K562 (cell line): ENCODE measurements around the gene RUNDC3A. TPM values are rescaled to one million over a fixed set of nuclear protein-coding genes. Genes with fewer than 3 reads are reported as not detected.

Source experiments
- FIP1L1 ChIP-seq: fragments of 200-400 bp; formaldehyde crosslinking; IDR thresholded peaks from 2 replicates; pipeline ENCODE4 v1.6.1; 2018; ENCODE audit warnings: mild to moderate bottlenecking, low read depth, low read length; ENCODE audit not compliant: poor library complexity, severe bottlenecking
- NRF1 ChIP-seq, 2 experiments: fragments of 450-650 bp; IDR thresholded peaks in 1 of 2; conservative IDR thresholded peaks in 1 of 2; 2 replicates each; pipeline ENCODE4 v1.6.1; 2014; ENCODE audit warnings: mild to moderate bottlenecking in 2 of 2
- PHF20 ChIP-seq: fragments of 450-650 bp; IDR thresholded peaks from 2 replicates; pipeline ENCODE4 v1.6.1; 2018; ENCODE audit not compliant: partially characterized antibody
- SP1 ChIP-seq: sonication (generic); formaldehyde crosslinking; IDR thresholded peaks from 2 replicates; pipeline ENCODE4 v1.8.1; 2022; ENCODE audit warnings: mild to moderate bottlenecking, missing genetic modification reagents
- polyA plus RNA-seq, 8 experiments: library from polyadenylated mRNA; depleted of rRNA in 4 of 8; stranded (reverse) in 5 of 8; unstranded in 3 of 8; fragments of >200 nt; fragmentation: Nextera tagmentation in 2 of 8; fragmentation: Illumina TruSeq in 1 of 8; extraction: Ambion mirVana in 2 of 8; extraction: Trizol in 1 of 8; gene quantifications; 2 replicates each; pipeline versions ENCODE4 v1.2.1 to v1.2.3, GENCODE V29; 2011 to 2014; ENCODE audit warnings: inconsistent platforms in 1 of 8, missing spikeins in 1 of 8
- total RNA-seq, 7 experiments: library from RNA; depleted of rRNA in 6 of 7; stranded (reverse); fragments of >200 nt in 6 of 7; fragmentation: Illumina TruSeq in 2 of 7; extraction: Trizol in 2 of 7; gene quantifications; 2 replicates each; pipeline versions ENCODE4 v1.2.1 to v1.2.3, GENCODE V29; 2011 to 2021; ENCODE audit warnings: low replicate concordance in 1 of 7
- TF ChIP-seq, protein P1 (sequence below): sonication (generic); formaldehyde crosslinking; IDR thresholded peaks from 2 replicates; pipeline ENCODE4 v1.9.0; 2022; ENCODE audit warnings: mild to moderate bottlenecking, missing genetic modification reagents
- TF ChIP-seq, protein P2 (sequence below), 2 experiments: fragments of 450-650 bp; formaldehyde crosslinking in 1 of 2; IDR thresholded peaks; 2 replicates each; pipeline versions ENCODE4 v1.4.0 to v1.6.1; 2014 to 2020; ENCODE audit warnings: mild to moderate bottlenecking in 2 of 2, borderline replicate concordance in 1 of 2, low read depth in 1 of 2
- TF ChIP-seq, protein P3 (sequence below): fragments of 250-450 bp; sonication (Bioruptor Pico); IDR thresholded peaks from 2 replicates; pipeline ENCODE4 v1.5.0; 2021
- TF ChIP-seq, protein P4 (sequence below), 2 experiments: fragments of 450-650 bp; IDR thresholded peaks; 2 replicates each; pipeline ENCODE4 v1.6.1; 2016; ENCODE audit warnings: mild to moderate bottlenecking in 2 of 2, borderline replicate concordance in 1 of 2, low read depth in 1 of 2, moderate library complexity in 1 of 2

RUNDC3A gene
- total and polyA plus RNA-seq, 9 of the 15 experiments (the other 6 are each of a cell fraction or from before 2014, with no cell fraction given), result not detected

DNA sequence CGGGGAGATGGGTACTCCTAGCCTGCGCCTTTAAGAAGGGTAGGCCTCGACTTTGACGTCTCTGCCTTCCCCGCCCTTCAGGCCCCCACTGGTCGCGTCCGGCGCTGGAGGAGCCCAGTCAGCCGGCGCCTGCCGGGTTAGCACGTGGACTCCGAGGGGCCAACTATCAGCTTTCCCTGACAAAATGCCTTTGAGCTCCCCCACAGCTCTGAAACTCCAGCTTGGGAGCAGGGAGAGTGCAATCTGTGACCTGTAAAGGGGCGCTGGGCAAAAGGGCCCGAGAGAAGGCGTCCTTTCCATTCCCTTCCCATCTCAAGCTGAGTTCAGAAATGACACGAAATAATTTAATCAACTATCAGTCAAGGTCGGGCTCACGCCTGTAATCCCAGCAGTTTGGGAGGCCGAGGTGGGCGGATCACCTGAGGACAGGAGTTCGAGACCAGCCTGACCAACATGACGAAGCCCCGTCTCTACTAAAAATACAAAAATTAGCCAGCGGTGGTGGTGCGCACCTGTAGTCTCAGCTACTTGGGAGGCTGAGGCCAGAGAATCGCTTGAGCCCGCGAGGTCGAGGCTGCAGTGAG, 18.6 kb downstream of the RUNDC3A start (continued):
- TF ChIP-seq SP1 (CRISPR knock-in tag) (peak; percentile 75), FIP1L1 (no peak), PHF20 (peak; percentile 79), NRF1 (conservative IDR thresholded peaks at IDR 0.05 in 1 of 2, IDR thresholded peaks at IDR 0.05 in 1 of 2) (peak; percentile 28 to 44; a peak in 1 of 4 replicates)
- TF ChIP-seq, protein P1, sequence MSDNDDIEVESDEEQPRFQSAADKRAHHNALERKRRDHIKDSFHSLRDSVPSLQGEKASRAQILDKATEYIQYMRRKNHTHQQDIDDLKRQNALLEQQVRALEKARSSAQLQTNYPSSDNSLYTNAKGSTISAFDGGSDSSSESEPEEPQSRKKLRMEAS, result peak; percentile 97
- TF ChIP-seq, protein P2, sequence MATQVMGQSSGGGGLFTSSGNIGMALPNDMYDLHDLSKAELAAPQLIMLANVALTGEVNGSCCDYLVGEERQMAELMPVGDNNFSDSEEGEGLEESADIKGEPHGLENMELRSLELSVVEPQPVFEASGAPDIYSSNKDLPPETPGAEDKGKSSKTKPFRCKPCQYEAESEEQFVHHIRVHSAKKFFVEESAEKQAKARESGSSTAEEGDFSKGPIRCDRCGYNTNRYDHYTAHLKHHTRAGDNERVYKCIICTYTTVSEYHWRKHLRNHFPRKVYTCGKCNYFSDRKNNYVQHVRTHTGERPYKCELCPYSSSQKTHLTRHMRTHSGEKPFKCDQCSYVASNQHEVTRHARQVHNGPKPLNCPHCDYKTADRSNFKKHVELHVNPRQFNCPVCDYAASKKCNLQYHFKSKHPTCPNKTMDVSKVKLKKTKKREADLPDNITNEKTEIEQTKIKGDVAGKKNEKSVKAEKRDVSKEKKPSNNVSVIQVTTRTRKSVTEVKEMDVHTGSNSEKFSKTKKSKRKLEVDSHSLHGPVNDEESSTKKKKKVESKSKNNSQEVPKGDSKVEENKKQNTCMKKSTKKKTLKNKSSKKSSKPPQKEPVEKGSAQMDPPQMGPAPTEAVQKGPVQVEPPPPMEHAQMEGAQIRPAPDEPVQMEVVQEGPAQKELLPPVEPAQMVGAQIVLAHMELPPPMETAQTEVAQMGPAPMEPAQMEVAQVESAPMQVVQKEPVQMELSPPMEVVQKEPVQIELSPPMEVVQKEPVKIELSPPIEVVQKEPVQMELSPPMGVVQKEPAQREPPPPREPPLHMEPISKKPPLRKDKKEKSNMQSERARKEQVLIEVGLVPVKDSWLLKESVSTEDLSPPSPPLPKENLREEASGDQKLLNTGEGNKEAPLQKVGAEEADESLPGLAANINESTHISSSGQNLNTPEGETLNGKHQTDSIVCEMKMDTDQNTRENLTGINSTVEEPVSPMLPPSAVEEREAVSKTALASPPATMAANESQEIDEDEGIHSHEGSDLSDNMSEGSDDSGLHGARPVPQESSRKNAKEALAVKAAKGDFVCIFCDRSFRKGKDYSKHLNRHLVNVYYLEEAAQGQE (IDR thresholded peaks at IDR 0.05; ENCODE audit: borderline replicate concordance), result peak; percentile 85
- TF ChIP-seq, protein P2 (CRISPR knock-in tag; IDR thresholded peaks at IDR 0.05; ENCODE audit: low read depth), result no peak
- TF ChIP-seq, protein P3, sequence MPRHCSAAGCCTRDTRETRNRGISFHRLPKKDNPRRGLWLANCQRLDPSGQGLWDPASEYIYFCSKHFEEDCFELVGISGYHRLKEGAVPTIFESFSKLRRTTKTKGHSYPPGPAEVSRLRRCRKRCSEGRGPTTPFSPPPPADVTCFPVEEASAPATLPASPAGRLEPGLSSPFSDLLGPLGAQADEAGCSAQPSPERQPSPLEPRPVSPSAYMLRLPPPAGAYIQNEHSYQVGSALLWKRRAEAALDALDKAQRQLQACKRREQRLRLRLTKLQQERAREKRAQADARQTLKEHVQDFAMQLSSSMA (CRISPR knock-in tag), result no peak
- TF ChIP-seq, protein P4, sequence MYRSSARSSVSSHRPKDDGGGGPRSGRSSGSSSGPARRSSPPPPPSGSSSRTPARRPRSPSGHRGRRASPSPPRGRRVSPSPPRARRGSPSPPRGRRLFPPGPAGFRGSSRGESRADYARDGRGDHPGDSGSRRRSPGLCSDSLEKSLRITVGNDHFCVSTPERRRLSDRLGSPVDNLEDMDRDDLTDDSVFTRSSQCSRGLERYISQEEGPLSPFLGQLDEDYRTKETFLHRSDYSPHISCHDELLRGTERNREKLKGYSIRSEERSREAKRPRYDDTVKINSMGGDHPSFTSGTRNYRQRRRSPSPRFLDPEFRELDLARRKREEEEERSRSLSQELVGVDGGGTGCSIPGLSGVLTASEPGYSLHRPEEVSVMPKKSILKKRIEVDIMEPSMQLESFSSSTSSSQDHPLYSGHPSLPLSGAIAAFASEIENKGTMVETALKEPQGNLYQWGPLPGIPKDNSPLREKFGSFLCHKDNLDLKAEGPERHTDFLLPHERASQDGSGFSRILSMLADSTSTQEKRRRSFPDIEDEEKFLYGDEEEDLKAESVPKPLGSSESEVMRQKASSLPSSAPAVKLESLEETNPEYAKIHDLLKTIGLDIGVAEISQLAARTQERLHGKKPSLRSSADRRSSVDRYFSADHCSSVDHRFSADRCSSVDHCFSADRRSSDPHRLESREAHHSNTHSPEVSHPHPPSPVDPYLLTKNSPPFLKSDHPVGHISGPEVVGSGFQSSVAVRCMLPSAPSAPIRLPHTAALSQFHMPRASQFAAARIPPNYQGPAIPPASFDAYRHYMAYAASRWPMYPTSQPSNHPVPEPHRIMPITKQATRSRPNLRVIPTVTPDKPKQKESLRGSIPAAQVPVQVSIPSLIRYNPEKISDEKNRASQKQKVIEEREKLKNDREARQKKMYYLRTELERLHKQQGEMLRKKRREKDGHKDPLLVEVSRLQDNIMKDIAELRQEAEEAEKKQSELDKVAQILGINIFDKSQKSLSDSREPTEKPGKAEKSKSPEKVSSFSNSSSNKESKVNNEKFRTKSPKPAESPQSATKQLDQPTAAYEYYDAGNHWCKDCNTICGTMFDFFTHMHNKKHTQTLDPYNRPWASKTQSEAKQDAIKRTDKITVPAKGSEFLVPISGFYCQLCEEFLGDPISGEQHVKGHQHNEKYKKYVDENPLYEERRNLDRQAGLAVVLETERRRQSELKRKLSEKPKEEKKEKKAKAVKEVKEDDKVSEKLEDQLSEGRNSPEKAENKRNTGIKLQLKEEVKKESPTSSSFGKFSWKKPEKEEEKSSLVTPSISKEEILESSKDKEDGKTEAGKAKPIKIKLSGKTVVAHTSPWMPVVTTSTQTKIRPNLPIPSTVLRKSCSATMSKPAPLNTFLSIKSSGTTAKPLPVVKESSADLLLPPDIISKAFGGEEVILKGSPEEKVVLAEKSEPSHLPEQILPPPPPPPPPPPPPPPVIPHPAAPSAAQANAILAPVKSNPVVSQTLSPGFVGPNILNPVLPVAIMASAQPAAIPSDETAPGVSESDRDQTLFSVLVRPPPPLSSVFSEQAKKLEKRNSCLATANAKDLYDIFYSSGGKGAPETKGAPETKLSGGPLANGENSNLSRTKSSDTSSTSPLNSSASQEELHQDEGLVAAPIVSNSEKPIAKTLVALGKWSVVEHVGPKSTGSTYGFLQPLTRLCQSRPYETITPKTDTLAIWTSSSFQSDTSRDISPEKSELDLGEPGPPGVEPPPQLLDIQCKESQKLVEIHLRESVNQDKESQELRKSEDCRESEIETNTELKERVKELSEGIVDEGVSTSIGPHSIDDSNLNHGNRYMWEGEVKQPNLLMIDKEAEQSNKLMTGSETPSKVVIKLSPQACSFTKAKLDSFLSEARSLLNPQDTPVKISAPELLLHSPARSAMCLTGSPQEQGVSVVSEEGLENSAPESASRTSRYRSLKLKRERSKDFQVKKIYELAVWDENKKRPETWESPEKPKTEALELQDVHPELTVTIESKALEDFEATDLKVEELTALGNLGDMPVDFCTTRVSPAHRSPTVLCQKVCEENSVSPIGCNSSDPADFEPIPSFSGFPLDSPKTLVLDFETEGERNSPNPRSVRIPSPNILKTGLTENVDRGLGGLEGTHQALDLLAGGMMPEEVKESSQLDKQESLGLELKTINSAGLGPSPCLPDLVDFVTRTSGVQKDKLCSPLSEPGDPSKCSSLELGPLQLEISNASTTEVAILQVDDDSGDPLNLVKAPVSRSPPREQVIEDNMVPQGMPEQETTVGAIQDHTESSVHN (IDR thresholded peaks at IDR 0.05; ENCODE audit: borderline replicate concordance in 1 of 2, low read depth in 1 of 2), result no peak
